HG03103 (cell line): ENCODE results near the gene FUT1.

Experiments
- ATAC-seq: cut with Tn5 transposase; IDR thresholded peaks from one replicate; pipeline ENCODE4 v1.9.1; 2021; ENCODE audit warnings: low read depth; ENCODE audit not compliant: unreplicated experiment

FUT1 gene

DNA sequence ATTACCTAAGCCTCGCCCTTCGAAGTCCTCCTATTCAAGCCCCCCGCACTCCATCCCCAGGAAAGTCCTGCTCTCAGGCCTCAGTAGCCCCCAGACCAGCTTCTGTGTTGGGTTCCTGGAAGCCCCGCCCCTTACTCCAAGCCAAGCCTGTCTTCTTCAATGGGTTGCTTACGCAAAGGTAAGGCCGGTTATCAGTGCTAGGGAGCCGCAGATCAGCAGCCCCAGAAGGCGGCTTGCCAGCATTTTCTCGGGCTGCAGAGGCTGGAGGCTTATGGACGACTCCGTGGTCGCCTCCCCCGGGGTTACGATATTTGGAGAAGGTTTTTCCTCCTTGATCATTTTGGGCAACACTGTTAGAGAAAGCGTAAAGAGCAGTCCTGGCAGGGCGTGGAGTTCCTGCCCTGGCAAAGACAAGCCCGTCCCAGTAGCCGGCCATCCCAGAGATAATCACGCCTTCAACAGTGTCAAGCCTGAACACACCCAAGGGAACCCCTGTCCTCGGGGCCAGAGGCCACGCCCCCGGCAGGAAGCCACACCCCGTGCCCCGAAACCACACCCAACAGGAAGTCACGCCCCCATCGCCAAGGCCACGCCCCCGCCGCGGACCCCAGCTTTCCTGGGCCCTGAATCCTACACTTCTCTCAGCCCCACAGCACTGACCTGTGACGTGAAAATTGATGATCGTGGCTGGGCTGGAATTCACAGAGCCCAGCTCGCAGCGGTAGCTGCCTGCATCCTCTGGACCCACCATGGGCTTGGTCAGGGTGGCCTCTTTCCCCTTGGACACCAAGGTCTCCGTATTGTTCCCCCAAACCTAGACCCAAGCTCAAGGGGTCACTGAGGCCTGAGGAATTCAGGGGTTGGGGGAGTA is 11.1 kb downstream of the FUT1 start:
- ATAC-seq: no peak

DNA sequence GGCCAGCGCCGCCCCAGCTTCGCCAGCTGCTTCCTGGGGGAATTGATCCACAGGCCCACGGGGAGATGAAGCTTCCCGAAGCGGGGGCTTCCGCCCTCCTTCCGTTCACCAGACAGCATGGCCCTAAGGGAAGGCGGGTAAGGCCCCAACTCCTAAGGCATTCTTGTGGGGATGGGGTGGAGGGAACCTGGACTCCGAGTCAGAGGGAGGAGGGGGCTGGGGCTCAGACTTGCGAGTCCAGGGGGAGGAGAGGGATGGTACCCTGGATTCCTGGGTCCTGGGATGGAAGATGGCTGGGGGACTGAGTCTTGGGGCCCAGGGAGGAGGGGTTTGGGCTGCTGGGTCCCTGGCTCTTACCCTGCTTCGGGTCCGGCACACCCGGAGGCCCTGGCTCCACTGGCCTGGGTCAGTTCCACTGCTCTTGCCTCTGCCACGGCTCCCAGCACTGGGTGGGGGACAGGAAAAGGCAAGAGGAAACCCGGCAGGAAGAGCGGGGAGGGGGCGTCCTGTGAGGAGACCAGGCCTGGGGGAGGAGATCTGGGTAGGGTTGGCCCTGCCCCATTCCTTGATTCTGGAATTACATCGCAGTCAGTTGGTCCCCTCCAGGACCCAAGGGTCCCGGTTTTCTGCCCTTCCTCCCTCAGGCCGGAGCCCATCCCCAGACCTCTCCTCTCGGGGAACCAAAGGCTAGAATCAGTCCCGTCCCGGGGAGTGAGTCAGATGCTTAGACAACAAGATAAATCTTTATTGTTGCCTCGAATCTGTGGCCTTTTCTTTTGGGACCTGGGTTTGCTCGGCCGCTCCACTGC is 12.1 kb downstream of the FUT1 start, which contains the start of gene RASIP1:
Gene RASIP1 (minus strand): TSS at position 447 of the 809 bp plus-strand sequence. CDS start 328 bp downstream, at position 119.
- ATAC-seq: no peak

DNA sequence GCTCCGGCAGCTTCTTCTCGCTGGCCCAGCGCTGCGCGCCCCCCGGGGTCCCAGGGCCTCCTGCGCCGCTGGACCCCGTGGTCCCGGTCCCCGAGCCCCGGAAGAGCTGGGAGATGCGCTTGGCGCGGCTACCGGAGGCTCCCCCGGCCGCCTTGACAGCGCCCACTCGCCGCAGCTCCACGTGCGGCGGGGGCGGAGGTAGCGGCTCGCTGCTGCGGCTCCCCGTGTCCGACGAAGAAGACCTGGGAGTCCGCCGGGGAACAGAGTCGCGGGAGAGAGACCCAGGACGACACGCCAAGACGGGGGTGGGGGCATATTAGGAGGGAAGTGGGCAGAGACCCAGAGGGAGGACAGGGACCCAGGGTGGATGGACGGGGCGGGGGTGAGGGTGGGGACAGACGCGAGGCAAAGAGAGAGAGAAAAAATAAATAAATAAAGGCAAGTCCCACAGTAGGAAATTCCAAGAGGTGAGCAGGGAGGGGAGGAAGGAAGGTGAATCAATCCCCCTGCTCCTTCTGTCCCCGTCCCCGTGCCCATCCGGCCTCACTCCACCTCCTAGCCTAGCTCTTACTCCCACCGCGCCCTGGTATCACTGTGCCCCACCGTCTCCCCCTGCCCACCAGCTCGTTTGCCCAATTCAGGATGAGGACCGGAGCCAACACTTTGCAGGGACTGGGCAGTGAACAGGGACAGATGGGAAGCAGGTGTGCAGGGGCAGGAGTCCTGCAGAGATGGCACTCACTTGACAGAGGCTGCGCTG is 12.9 kb downstream of the FUT1 start:
- no peak for ATAC-seq

DNA sequence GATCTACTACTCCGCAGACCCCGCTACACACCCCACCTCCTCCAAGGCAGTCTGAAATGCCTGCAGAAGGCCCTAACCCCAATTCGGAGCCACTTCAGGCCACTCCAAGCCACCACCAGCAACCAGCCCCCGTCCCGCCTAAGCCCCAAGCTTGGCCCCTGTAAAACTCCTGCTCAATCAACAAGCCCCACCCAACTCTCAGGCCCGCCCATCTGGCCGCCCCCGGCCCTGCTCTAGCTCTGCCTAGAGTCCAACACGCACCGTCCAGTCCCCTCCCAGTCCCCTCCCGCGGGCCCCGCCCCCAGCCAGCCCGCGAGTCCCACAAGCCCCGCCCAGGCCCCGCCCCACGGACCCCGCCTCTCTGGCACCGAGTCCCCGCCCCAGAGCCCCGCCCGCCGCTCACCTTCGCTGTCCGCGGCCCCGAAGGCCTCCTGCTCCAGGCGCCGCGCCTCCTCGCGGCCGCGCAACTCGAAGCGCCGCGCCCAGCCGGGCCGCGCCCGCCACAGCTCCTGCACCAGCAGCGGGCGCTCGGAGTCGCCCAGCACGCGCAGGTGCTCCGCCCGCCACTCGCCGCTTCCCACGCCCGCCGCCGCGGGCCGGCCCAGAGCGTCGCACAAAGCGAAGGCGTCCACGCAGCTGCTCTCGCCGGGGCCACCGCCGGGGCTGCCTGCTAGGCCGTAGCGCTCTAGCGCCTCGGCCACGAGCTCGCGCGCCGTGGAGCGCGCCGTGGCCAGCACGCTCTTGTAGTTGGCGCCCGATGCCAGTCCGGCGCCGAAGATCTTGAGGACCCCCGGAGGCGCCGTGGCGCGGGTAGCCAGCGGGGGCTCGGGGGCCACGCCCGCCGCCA is 13.7 kb downstream of the FUT1 start:
- peak; percentile 74 for ATAC-seq

DNA sequence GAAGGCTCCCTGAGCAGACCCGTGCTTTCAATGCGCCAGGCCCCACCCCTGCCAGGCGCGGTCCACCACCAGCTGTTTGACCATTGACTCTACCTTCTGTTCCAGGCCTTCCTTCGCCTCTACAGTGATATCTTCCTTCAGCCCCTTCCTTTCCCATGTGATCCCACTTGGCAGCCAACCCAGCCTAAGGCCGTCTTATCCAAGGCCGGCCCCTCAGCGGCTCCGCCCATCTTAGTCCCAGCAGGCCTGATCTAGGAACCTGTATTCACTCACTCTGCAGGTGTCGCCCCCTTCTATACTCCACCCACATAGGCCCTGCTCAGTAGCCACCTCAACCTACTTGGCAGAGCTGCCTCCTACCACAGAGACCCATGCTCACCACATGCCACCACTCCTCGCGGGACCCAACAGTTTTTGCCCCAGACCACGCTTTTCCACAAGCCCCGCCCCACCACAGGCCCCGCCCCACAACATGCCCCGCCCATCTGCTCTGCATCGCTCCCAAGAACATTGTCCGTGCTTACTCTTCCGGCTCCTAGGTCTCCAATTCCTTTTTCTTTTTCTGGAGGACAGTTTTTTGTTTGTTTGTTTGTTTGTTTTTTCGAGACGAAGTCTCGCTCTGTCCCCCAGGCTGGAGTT is 15.0 kb downstream of the FUT1 start:
- no peak for ATAC-seq

DNA sequence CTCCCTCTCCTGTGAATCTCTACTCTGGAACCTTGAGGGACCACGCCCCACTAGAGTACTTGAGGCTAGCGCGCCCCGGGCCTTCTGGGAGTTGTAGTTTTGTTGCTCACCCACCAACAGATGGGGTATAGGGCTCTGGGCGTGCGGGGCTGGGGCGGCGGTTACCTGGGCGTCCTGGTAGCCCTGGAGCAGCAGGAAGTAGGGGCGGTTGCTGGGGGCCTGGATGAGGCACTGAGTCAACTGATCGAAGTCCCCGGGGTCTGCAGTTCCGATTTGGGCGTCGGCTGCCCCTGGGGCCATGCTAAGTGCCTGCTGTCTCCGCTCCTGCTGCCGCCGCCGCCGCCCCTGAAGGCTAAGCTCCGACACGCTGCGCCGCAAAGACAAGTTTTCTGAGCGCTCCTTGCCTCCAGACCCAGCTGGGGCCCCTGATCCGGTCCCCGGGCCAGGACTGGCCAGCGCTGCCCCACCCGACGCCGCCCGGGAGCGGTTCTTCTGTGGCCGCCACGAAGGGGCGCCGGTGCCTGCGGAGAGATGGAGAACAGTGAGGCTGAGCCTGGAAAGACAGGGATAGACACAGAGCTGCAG is 17.3 kb downstream of the FUT1 start:
- ATAC-seq: no peak

DNA sequence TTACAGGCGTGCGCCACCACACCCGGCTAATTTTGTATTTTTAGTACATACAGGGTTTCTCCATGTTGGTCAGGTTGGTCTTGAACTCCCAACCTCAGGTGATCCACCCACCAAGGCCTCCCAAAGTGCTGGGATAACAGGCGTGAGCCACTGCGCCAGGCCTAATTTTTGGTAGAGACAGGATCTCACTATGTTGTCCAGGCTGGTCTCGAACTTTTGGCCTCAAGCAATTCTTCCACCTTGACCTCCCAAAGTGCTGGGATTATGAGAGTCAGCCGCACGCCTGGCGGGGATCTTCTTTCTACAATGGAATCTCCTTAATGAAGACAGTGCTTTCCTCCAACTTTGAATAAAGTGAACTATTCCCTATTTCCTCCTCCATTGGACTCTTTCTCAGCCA is 17.8 kb downstream of the FUT1 start:
- ATAC-seq: no peak

DNA sequence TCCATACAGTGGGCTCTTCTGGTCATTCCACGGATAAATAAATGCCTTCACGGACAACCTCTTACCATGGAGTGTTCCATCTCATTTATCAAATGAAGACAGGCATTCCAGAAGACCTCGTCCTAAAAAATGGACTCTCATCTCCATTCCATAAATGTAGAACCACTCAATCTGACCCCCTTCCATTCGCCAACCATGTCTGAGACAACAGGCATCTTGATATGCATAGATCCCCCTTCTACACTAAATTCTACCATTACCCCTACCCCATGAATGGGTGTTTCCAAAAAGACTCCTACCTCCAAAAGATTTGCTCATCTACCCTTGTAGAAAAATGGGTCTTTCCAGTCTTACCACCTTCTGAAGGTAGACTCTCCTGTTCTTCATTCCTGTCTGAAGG is 21.0 kb downstream of the FUT1 start:
- no peak for ATAC-seq

DNA sequence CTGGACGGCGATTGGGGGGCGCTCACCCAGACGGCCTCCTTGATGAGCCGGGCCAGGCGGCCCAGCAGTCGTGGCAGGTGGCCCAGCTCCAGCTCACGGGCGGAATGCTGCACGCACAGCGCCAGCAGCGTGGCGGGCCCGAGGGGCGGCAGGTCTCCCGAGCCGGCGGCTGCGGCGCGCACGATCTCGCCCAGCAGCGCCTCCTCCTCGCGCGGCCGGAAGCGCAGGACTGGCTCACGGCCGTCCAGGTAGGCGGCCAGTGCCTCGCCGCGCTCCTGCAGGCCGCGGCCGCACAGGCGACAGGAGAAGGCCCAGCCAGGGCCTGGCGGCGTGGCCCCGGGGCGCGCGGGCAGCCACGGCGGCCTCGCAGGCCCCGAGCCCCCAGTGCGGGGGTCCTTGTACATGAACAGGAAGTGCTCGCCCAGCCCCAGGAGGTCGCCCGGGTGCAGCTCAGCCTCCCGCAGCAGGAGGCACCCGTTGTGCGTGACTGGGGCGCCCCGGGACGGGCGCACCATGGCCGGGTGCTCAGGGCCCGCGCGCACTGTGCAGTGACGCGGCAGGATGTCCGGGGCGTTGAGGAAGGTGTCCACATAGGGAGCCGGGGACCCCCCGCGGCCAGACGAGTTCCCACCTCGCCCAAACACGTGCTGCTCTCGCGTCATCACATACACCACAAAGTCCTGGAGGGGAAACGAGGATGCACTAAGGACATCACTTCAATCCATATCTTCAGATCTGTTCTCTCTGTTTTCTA is 23.4 kb downstream of the FUT1 start:
- no peak for ATAC-seq

DNA sequence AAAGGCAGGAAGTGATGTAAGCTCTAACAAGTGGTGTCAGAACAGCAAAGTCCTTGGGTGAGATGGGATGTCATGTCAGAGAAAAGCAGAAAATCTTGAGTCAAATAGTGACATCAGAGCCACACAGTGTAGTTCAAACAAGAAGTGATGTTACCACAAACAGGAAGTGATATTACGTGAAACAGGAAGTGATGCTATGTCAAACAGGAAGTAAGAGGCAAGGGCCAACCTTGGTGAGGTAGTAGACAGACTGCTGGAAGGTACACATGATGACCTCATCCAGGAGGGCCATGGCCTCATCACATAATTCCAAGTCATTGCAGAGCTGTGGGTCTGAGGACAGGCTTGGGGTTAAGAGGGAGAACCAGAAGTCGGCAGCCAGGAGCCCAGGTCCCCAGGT is 25.9 kb downstream of the FUT1 start:
- ATAC-seq: no peak

DNA sequence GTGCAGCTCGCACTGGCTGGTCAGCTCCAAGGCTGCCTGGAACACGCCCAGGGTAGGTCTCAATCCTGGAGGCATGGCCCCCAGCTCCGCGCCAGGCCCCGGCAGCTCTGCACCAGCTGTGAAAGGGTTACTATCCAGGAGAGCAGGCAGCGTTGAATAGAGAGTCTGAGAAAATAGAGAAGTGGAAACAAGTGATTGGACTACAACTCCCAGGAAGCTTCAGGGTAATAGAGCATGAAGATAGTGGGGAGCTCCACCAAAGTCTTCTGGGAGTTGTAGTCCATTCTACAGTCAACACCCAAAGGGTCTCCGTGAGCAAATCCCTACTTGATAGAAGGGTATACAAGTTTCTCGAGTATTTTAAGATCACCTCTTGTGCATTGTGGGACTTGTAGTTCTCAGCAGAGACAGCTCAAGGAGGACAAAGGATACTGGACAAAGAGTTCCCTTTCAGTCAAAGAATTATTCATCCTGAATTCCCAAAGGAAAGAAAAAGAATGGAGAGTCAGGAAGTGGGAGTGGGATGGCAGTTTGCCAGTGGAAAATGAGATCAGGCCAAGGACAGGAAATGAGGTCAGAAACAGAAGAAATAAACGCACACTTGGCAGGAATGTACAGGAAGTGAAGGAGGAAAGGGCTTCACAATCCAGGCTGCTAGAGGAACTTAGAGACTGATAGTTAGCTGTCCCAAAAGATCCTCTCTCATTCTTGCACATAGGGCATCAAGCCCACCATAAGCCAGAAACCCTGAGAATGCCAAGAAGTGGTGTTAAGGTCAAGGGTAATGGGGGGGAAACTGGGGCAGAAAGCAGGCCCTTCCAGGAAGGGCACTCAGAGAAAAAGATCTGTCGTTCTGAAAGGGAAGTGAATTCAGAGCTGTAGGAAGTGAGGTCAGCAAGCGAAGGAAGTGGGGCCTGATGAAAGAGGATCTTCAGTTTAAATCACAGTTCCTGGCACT is 27.4 kb downstream of the FUT1 start:
- no peak for ATAC-seq

DNA sequence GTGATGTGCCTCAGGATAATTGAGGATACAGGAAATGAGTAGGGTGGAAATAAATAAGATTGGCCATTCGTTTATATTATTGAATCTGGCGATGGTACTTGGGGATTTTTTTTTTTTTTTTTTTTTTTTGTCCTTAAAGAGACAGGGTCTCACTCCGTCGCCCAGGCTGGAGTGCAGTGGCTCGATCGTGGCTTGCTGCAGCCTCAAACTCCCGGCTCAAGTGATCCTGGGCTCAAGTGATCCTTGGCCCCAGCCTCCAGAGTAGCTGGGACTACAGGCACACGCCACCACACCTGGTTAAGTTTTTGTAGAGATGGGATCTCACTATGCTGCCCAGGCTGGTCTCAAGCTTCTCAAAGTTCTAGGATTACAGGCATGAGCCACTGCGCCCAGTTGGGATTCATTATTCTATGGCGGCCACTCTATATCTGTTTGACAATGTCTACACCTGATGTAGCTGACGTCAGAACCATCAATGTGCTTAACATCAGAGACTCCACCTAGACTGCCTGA is 30.2 kb downstream of the FUT1 start:
- ATAC-seq: no peak

DNA sequence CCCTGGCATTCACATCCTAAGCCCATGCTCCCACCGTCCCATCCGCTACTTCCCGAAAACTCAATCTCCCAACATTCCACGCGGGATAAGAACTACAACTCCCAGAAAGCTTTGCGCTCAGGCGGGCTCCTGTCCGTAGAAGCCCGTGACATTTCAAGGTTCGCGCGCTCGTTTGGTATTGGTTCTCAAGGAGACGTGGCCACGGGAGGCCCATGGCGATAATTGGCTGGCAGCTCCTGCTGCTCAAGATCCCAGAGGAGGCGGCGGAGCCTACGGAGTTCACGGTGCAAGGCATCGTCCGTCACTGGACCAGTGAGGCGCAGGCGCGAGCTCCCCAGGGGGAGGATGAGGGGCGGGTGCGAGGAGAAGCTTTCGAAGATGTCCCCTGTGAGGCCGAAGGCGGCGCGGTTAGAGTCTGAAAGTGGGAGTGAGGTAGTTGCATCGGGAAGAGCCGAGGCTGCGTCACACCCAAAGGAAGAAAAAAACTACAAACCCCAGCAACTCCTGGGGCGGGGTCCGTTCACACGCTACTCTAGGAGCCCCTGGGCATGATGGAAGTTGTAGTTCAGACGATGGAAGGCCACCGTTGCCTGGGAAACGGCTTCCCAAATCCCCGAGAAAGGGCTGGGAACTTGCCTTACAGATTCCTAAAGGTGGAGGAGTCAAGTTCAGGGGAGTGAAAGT is 31.7 kb downstream of the FUT1 start:
- peak; percentile 67 for ATAC-seq

DNA sequence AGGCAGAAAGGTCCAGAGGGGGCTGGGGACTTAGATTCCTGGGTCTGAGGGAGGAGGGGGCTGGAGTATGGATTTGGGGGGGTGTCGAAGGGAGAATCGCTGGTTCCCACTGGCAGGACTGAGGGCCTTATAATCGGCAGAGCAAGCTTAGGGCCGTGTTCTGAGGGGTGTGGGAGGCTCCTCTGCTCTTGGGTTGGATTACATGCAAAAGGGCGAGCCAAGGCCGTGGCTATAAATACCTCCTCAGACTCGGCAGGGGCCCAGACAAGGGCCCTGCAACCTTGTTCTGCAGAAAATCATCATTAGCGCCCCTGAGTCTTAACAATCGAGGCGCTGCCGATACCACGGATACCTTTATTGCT is 32.2 kb downstream of the FUT1 start:
- no peak for ATAC-seq

DNA sequence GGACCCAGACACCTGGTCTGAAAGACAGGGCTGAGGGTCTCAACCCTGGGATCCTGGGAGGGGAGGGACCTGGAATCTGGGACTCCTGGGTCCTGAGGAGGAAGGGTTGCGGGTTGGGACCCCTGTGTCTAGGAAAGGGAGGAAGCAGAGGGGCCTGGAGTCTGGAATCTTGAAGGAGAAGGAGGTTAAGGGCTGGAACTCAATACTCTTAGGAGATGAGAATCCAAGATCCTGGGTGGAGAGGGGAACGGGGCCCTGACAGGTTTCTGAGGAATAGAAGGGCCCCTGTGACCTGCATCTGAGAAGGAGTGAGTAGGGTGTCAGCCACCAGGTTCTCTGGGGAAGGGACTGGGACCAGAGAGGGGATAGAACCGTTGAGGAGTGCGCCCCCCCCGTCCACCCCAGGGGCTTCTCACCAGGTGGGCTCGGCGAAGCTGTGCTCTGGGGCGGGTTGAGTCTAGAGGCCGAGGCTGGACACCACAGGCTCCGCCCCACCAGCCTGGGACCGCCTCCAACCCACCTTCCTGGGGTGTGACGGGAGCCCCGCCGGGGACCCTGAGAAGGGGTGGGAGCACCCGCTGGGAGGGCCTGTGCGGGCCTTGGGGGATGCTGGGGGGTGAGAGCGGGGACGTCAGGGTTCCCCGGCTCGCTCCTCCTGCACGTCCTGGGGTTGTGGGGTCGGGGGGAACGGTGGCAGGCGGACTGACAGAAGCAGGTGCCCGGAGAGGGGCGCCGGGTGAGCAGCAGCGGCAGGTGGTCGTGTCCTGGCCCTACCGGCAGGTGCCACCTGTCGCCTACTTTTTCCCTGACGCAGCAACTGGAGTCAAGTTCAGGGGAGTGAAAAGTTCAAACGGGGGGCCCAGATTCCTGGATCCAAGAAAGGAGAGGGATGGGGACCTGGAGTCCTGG is 32.9 kb downstream of the FUT1 start, which contains the start of gene MAMSTR:
Gene MAMSTR (minus strand): TSS at position 463 of the 909 bp plus-strand sequence. CDS start 694 bp downstream, outside the sequence.
- no peak for ATAC-seq
